Erythroblast (primary cell): ENCODE results near the gene NPC1L1.

Source experiments
- GATA1 ChIP-seq: IDR thresholded peaks from 2 replicates; pipeline ENCODE4 v1.6.1; 2011; ENCODE audit warnings: low read depth, mild to moderate bottlenecking, control low read depth, low read length, moderate library complexity
- POLR2A ChIP-seq: IDR thresholded peaks from 2 replicates; pipeline ENCODE4 v1.6.1; 2011; ENCODE audit warnings: mild to moderate bottlenecking, low read length

GRCh38 chr7:44473295-44473694, 67.8 kb downstream of the NPC1L1 start:
- TF ChIP-seq POLR2A = no peak
- no peak for TF ChIP-seq GATA1
